Naive B cell (primary cell): ENCODE results near the gene NDUFS8. TPM values are rescaled to one million over a fixed set of nuclear protein-coding genes. Genes with fewer than 3 reads are reported as not detected.

Experiments
- ATAC-seq, 2 donors: fragments of 150-1000 bp; cut with Tn5 transposase; 2 replicates each; pipeline ENCODE4 v1.10.0; 2021; ENCODE audit warnings: low read depth in 2 of 2, mild to moderate bottlenecking in 2 of 2, moderate library complexity in 2 of 2
- DNase-seq: peaks from one replicate; pipeline ENCODE4 v3.0.0; 2022
- H3K27ac Mint-ChIP-seq, 6 donors: one replicate each; pipeline ENCODE4 v1.8.0; 2020 to 2022; ENCODE audit warnings: mild to moderate bottlenecking in 6 of 6, mixed read lengths in 6 of 6, moderate library complexity in 5 of 6, inconsistent platforms in 2 of 6
- H3K27me3 Mint-ChIP-seq, 3 donors: one replicate each; pipeline ENCODE4 v1.8.0; 2021 to 2022; ENCODE audit warnings: mixed read lengths in 3 of 3, mild to moderate bottlenecking in 1 of 3
- H3K36me3 Mint-ChIP-seq, 2 donors: one replicate each; pipeline ENCODE4 v1.8.0; 2020 to 2022; ENCODE audit warnings: mixed read lengths in 2 of 2, inconsistent platforms in 1 of 2, mild to moderate bottlenecking in 1 of 2
- H3K4me1 Mint-ChIP-seq, 3 donors: one replicate each; pipeline ENCODE4 v1.8.0; 2020 to 2022; ENCODE audit warnings: mixed read lengths in 3 of 3, inconsistent platforms in 1 of 3, mild to moderate bottlenecking in 1 of 3, moderate library complexity in 1 of 3
- H3K4me3 Mint-ChIP-seq, 8 donors: one replicate each; pipeline ENCODE4 v1.8.0; 2020 to 2022; ENCODE audit warnings: mild to moderate bottlenecking in 8 of 8, mixed read lengths in 8 of 8, moderate library complexity in 8 of 8, inconsistent platforms in 2 of 8
- H3K9me3 Mint-ChIP-seq, 7 donors: one replicate each; pipeline ENCODE4 v1.8.0; 2020 to 2022; ENCODE audit warnings: mixed read lengths in 7 of 7, mild to moderate bottlenecking in 5 of 7, inconsistent platforms in 2 of 7, moderate library complexity in 1 of 7
- polyA plus RNA-seq, 6 donors: library from polyadenylated mRNA; unstranded; fragments of 300-500 nt; fragmentation: Illumina TruSeq; gene quantifications; one replicate each; pipeline ENCODE4 v1.2.3, GENCODE V29; 2021; ENCODE audit warnings: low read depth in 6 of 6

Gene NDUFS8
- polyA plus RNA-seq, 6 donors from 2014 or later = 110 to 130 (median 119) TPM

DNA sequence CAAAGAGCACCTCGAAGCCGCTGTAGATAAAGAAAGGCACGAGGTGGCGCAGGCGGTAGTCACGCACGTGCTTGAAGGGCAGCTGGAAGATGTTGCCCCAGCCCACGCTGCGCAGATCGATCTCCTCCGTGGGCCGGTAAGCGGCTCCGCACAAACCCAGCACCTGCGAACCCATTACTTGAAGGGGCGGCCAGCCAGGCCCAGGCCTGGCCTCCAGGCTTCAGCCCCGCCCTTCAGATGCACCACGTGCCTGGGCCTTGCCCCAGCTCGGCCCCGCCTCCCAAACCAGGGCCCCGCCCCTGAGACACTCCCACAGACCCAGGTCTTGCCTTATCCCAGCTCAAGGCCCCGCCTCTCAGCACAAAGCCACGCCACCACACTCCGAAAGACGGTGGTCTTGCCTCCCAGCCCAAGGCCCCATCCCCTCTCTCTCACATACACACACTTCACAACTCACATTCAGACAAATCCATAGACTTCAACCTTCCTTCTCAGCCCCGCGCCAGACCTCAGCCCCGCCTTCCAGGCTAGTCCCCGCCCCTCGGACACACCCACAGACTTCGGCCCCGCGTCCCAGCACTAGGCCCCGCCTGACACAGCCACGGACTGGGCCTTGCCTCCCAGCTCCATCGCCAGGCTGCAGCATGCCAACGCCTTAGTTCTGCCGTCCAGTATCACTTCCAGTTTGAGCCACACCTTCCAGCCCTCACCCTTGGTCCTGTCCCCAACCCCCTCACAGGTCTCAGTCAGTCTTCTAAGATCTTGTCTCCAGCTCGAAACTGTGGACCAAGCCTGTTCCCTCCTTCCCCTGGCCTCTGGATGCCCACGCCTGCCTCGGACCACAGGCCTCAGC lies 33.6 kb upstream of the NDUFS8 start:
- Mint-ChIP-seq H3K27ac (peak overlapping the region in 2 of 6 donors; percentile 86 to 89), H3K27me3 (no peaks in the 10 kb centered on the region), H3K4me1 (peaks cover 48 to 59% (median 55%) of the 10 kb centered on the region in 3 donors), H3K9me3 (no peaks in the 10 kb centered on the region), H3K36me3 (peaks cover 0 to 20% of the 10 kb centered on the region in 2 donors), H3K4me3 (peak overlapping the region in 6 of 8 donors; percentile 2 to 77 (median 56))
- DNase-seq (no peak), ATAC-seq (peak; percentile 30 to 54)

GRCh38 chr11:67997475-67997921 lies 33.0 kb upstream of the NDUFS8 start:
- Mint-ChIP-seq H3K27ac (peak overlapping the region in 2 of 6 donors; percentile 74 to 86), H3K4me1 (peaks cover 51 to 62% (median 59%) of the 10 kb centered on the region in 3 donors), H3K9me3 (no peaks in the 10 kb centered on the region), H3K4me3 (peak overlapping the region in 3 of 8 donors; percentile 27 to 77 (median 62)), H3K27me3 (no peaks in the 10 kb centered on the region), H3K36me3 (peaks cover 0 to 20% of the 10 kb centered on the region in 2 donors)
- ATAC-seq (no peak), DNase-seq (no peak)

DNA sequence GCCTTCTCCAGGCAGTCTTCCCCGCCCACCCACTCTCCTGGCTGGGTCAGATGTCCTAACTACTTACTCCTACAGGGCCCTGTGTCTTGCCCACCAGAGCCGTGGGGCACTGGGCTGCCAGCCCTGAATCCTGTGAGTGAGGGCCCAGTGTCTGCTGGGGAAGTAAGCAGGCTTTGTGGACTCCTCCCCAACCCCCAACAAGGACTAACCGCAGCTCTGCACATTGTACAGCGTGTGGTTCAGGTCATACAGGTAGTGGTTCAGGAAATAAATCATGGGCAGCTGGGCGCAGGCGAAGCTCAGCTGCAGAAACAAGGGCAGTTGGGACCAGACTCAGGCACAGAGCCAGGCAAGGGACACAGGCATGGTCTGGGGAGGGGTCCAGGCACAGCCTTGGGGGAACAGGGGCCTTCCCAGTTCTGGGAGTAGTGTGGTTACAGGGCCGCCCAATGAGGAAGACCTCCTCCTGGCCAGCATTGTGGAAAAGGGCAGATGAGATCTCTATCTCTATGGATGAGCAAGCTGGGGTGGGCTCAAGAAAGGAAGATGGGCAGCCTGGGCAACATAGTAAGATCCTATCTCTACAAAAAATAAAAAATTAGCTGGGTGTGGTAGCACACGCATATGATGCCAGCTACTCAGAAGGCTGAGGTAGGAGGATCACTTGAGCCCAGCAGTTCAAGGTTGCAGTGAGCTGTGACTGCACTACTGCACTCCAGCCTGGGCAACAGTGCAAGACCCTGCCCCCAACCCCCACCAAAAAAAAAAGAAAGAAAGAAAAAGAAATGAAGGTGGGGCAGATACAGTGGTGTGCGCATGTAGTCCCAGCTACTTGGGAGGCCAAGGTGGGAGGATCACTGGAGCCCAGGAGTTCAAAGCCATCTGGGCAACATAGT lies 32.1 kb upstream of the NDUFS8 start:
- peaks cover 57 to 67% (median 65%) of the 10 kb centered on the region in 3 donors for H3K4me1 Mint-ChIP-seq
- no peaks in the 10 kb centered on the region for H3K27me3 Mint-ChIP-seq
- peaks cover 0 to 20% of the 10 kb centered on the region in 2 donors for H3K36me3 Mint-ChIP-seq
- DNase-seq = no peak
- H3K27ac Mint-ChIP-seq = peak overlapping the region in 5 of 6 donors; percentile 86 to 97 (median 89)
- ATAC-seq = no peak
- no peaks in the 10 kb centered on the region for H3K9me3 Mint-ChIP-seq
- H3K4me3 Mint-ChIP-seq = peak overlapping the region in 6 of 8 donors; percentile 53 to 66 (median 61)

DNA sequence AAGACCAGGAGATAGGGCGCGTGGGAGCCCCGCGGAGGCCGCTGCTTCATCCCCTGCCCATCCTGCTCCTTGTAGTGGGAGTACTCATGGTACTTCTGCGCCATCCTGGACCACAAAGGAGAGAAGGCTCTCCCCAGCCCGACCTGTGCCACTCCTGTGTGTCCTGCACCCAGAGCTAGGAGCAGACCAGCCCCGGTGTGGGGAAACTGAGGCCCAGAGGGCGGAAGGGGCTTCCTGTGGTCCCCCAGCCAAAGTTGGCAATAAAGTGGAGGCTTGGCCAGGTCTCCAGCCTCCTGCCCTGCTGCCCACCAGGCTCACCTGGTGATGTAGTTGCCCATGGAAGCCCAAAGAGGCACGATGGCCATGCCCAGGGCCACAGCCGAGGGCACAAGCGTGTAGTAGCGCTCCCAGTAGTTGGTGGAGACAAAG lies 31.3 kb upstream of the NDUFS8 start:
- Mint-ChIP-seq H3K9me3 (no peaks in the 10 kb centered on the region), H3K27ac (peak overlapping the region in 5 of 6 donors; percentile 20 to 97 (median 82)), H3K4me3 (no peak overlapping the region), H3K27me3 (no peaks in the 10 kb centered on the region), H3K4me1 (peaks cover 54 to 65% (median 61%) of the 10 kb centered on the region in 3 donors), H3K36me3 (peaks cover 0 to 15% of the 10 kb centered on the region in 2 donors)
- no peak for DNase-seq
- no peak for ATAC-seq

GRCh38 chr11:67999704-68000103 lies 30.8 kb upstream of the NDUFS8 start:
- DNase-seq (no peak), ATAC-seq (no peak)
- H3K27ac Mint-ChIP-seq = peak overlapping the region in 3 of 6 donors; percentile 20 to 89 (median 70)
- peak overlapping the region in 2 of 8 donors; percentile 19 to 51 for H3K4me3 Mint-ChIP-seq
- no peaks in the 10 kb centered on the region for H3K9me3 Mint-ChIP-seq
- H3K27me3 Mint-ChIP-seq = no peaks in the 10 kb centered on the region
- H3K36me3 Mint-ChIP-seq = peaks cover 0 to 13% of the 10 kb centered on the region in 2 donors
- peaks cover 55 to 65% (median 62%) of the 10 kb centered on the region in 3 donors for H3K4me1 Mint-ChIP-seq

GRCh38 chr11:68002575-68002937 lies 27.9 kb upstream of the NDUFS8 start:
- peaks cover 57 to 77% (median 73%) of the 10 kb centered on the region in 3 donors for H3K4me1 Mint-ChIP-seq
- H3K27me3 Mint-ChIP-seq = no peaks in the 10 kb centered on the region
- H3K36me3 Mint-ChIP-seq = peaks cover 0 to 2% of the 10 kb centered on the region in 2 donors
- DNase-seq (peak; percentile 84), ATAC-seq (peak; percentile 54 to 55)
- H3K27ac Mint-ChIP-seq = peak overlapping the region; percentile 85 to 99 (median 98)
- H3K4me3 Mint-ChIP-seq = peak overlapping the region; percentile 91 to 99 (median 95)
- no peaks in the 10 kb centered on the region for H3K9me3 Mint-ChIP-seq

DNA sequence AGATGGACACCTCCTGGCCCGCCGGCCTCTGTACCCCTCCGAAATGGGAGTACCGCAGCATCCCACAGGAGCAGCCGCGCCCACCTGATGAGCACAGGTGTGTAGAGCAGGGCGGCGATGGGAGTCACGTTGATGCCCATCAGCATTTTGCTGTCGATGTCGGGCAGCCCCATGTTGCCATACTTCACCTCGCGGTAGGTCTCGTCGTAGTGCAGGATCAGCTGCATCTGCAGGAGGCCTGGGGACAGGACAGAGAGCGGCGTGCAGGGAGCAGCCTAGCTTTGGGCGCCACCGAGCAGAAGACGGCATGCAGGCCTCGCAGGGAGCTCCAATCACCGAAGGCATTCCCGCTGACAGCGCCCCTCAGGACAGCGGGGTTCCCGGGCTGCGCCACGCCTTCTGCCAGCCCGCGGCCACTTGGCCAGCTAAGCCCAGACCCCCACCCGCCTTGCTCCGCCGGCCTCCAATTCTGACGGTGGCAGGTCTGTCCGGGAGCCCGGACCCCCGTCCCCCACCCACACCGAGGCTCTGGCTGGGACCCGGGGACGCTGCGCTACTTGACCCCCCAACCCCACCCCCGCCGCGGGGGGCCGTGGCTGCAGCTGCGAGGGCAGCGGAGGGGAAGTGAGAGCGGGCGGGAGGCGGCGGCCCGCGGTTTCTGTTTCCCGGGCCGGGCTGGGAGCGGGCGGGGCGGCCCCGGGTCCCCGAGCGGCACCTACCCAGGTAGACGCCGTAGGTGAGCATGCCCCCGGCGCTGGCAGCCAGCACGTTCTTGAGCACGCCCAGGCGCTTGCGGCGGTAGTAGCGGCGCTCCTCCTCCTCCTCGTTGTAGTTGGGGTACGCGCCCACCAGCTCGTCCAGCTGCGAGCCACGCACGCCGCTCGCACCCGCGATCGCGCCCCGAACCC lies 27.3 kb upstream of the NDUFS8 start:
- Mint-ChIP-seq H3K27ac (peak overlapping the region; percentile 85 to 99 (median 98)), H3K4me1 (peaks cover 51 to 71% (median 69%) of the 10 kb centered on the region in 3 donors), H3K27me3 (no peaks in the 10 kb centered on the region), H3K9me3 (no peaks in the 10 kb centered on the region), H3K4me3 (peak overlapping the region; percentile 91 to 99 (median 95)), H3K36me3 (no peaks in the 10 kb centered on the region)
- ATAC-seq (peak; percentile 69 to 71), DNase-seq (peak; percentile 77)

- peaks cover 46 to 67% (median 66%) of the 10 kb centered on the region in 3 donors for H3K4me1 Mint-ChIP-seq
Measured at GRCh38 chr11:68003846-68004550, 26.5 kb upstream of the NDUFS8 start, which contains the start of gene UNC93B1. TSS of gene UNC93B1 (minus strand) at chr11:68004097. CDS start at chr11:68004043, 54 bp downstream.

GRCh38 chr11:68004551-68005335 lies 25.7 kb upstream of the NDUFS8 start:
- no peak for DNase-seq
- Mint-ChIP-seq H3K27me3 (no peaks in the 10 kb centered on the region), H3K27ac (peak overlapping the region in 4 of 6 donors; percentile 90 to 94 (median 92)), H3K4me3 (peak overlapping the region; percentile 89 to 97 (median 92)), H3K36me3 (no peaks in the 10 kb centered on the region), H3K4me1 (peaks cover 51 to 70% (median 70%) of the 10 kb centered on the region in 3 donors), H3K9me3 (no peaks in the 10 kb centered on the region)
- no peak for ATAC-seq

More at GRCh38 chr11:68003846-68004550, 26.5 kb upstream of the NDUFS8 start, which contains the start of gene UNC93B1:
- H3K9me3 Mint-ChIP-seq = no peaks in the 10 kb centered on the region
- DNase-seq = peak; percentile 74
- no peaks in the 10 kb centered on the region for H3K36me3 Mint-ChIP-seq
- H3K27me3 Mint-ChIP-seq = no peaks in the 10 kb centered on the region
- peak within 1 kb of the TSS; percentile 91 to 99 (median 95) for H3K4me3 Mint-ChIP-seq
- peak within 1 kb of the TSS; percentile 14 to 99 (median 98) for H3K27ac Mint-ChIP-seq
- peak; percentile 62 to 64 for ATAC-seq

- peak overlapping the region in 5 of 8 donors; percentile 12 to 97 (median 66) for H3K4me3 Mint-ChIP-seq
- peaks cover 63 to 80% (median 77%) of the 10 kb centered on the region in 3 donors for H3K4me1 Mint-ChIP-seq
- no peaks in the 10 kb centered on the region for H3K9me3 Mint-ChIP-seq
- ATAC-seq (no peak), DNase-seq (no peak)
- H3K27me3 Mint-ChIP-seq = no peaks in the 10 kb centered on the region
- no peaks in the 10 kb centered on the region for H3K36me3 Mint-ChIP-seq
- peak overlapping the region in 1 of 6 donors; percentile 88 for H3K27ac Mint-ChIP-seq
Measured at GRCh38 chr11:68006606-68007166, 23.8 kb upstream of the NDUFS8 start.
